GM21723 (cell line): ENCODE measurements around the gene CTSZ.
"Not testable (repeated sequence)": the region's sequence is repeated elsewhere in the genome, so short reads cannot be mapped to it uniquely, and the experiment has no call there.

ENCODE experiments used
- ATAC-seq: cut with Tn5 transposase; IDR thresholded peaks from one replicate; pipeline ENCODE4 v1.9.1; 2021; ENCODE audit warnings: mild to moderate bottlenecking, moderate library complexity; ENCODE audit not compliant: unreplicated experiment

CTSZ gene

GRCh38 chr20:59014680-59015389, 7.8 kb upstream of the CTSZ start:
- ATAC-seq: no peak

- ATAC-seq: no peak
These were observed 7.0 kb upstream of the CTSZ start for GRCh38 chr20:59013959-59014608.

GRCh38 chr20:59013031-59013951, 6.2 kb upstream of the CTSZ start:
- ATAC-seq: no peak

- not testable (repeated sequence) for ATAC-seq
These were observed 4.8 kb upstream of the CTSZ start for GRCh38 chr20:59011874-59012157.

- ATAC-seq: no peak
These were observed 4.2 kb upstream of the CTSZ start for GRCh38 chr20:59010995-59011873.

- no peak for ATAC-seq
These were observed 3.4 kb upstream of the CTSZ start for GRCh38 chr20:59010321-59010994.

- no peak for ATAC-seq
These were observed 1.8 kb upstream of the CTSZ start for GRCh38 chr20:59008715-59009336.

- peak; percentile 41 for ATAC-seq
These were observed 834 bp upstream of the CTSZ start for GRCh38 chr20:59007665-59008511.

- no peak for ATAC-seq
These were observed 739 bp downstream of the CTSZ start for GRCh38 chr20:59006167-59006863.

- no peak for ATAC-seq
These were observed 1.4 kb downstream of the CTSZ start for GRCh38 chr20:59005523-59006166.

- ATAC-seq: peak; percentile 54
These were observed 2.1 kb downstream of the CTSZ start for GRCh38 chr20:59004763-59005522.

GRCh38 chr20:59004493-59004762, 2.6 kb downstream of the CTSZ start:
- no peak for ATAC-seq

GRCh38 chr20:59003836-59004492, 3.1 kb downstream of the CTSZ start:
- ATAC-seq: no peak

- no peak for ATAC-seq
These were observed 4.1 kb downstream of the CTSZ start for GRCh38 chr20:59002874-59003399.

- ATAC-seq: no peak
These were observed 4.7 kb downstream of the CTSZ start for GRCh38 chr20:59002388-59002787.

- no peak for ATAC-seq
These were observed 5.4 kb downstream of the CTSZ start for GRCh38 chr20:59001449-59002171.
